ENCODE results near the gene SHROOM4. TPM values are rescaled to one million over a fixed set of nuclear protein-coding genes. Genes with fewer than 3 reads are reported as not detected.

SHROOM4 gene
- 0.43 and 1.4 TPM in 2 replicates for total RNA-seq

DNA sequence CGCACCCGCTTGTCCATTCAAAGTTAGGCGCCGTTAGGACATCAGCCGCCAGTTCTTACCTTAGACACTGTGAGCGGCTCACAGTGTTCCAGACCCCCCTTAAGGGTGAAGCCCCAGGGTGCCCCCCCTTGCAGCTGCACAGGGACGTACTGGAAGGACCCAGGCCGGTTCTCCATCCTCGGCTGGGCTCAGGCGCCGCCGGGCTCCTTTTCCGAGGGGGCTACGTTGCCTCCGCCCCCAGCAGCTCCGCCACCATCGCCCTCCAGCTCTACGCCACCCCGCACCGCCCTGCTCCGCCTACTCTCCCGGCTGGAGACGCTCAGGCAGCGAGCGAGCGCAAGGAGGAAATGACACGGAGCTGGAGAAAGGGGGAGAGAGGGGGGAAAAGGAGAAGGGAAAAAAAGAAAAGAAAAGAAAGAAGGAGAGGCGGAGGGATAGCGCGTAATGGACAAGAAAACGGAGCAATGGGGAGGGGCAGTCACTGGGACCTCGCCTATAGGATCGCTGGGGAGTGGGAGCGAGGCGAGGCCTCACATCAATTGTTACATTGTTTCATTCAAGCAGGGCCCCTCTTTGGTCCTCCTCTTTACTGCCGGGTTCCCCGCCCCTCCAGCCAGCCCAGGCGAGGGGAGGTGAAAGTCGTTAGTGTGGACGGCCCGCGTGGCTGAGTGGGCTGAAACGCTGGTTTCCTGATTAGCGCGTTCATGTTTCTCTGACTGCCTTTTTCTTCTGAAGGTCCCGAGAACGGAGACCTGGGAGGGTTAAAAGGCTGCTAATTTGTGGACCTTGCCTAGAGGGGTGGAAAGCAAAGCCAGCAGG, at the start of gene SHROOM4:
Gene SHROOM4, minus strand, starts transcription at position 352 of the 819 bp plus-strand sequence. Its CDS starts 176 bp downstream, at position 176.

Other genes with a start within 250 kb of the SHROOM4 start
- not detected in 2 replicates for gene BMP15, start 96.5 kb upstream of the SHROOM4 start, total RNA-seq

Measured in tracheal epithelial cell (primary cell).